Activated CD4-positive, alpha-beta T cell treated with anti-CD3 and anti-CD28 coated beads for 4 hours (primary cell): ENCODE data around the gene HJV.
A peak's percentile ranks its signal among the peaks of the same experiment; 100 is the strongest.

ENCODE experiments used
- DNase-seq, 2 donors: peaks; one replicate each; pipeline ENCODE4 v3.0.0-alpha.2; 2020

Gene HJV

GRCh38 chr1:146021050-146021445 lies 487 bp downstream of the HJV start:
- DNase-seq = no peak

GRCh38 chr1:146020058-146021049 lies 1.2 kb downstream of the HJV start:
- DNase-seq = no peak

- DNase-seq = no peak
Measured at GRCh38 chr1:146019231-146020057, 2.1 kb downstream of the HJV start.

- no peak for DNase-seq
Measured at GRCh38 chr1:146016891-146017290, 4.6 kb downstream of the HJV start.

- no peak for DNase-seq
Measured at GRCh38 chr1:146013559-146013922, 8.0 kb downstream of the HJV start.

GRCh38 chr1:146012703-146013558 lies 8.6 kb downstream of the HJV start:
- peak; percentile 51 to 68 for DNase-seq

GRCh38 chr1:146010126-146010738 lies 11.3 kb downstream of the HJV start:
- no peak for DNase-seq

GRCh38 chr1:146007489-146008133 lies 13.9 kb downstream of the HJV start:
- no peak for DNase-seq

- no peak for DNase-seq
Measured at GRCh38 chr1:146001709-146002108, 19.8 kb downstream of the HJV start.

- DNase-seq = no peak
Measured at GRCh38 chr1:145999321-146000024, 22.1 kb downstream of the HJV start.

GRCh38 chr1:145997718-145998023 lies 23.9 kb downstream of the HJV start:
- no peak for DNase-seq

GRCh38 chr1:145997016-145997717 lies 24.4 kb downstream of the HJV start:
- peak; percentile 45 to 53 for DNase-seq

- DNase-seq = peak; percentile 81 to 86
Measured at GRCh38 chr1:145996433-145997015, 25.0 kb downstream of the HJV start, which contains the start of gene TXNIP. TSS of gene TXNIP (minus strand) at chr1:145996579. CDS start at chr1:145996266, 313 bp downstream.

GRCh38 chr1:145995964-145996432 lies 25.5 kb downstream of the HJV start:
- no peak for DNase-seq

GRCh38 chr1:145995148-145995881 lies 26.2 kb downstream of the HJV start:
- DNase-seq = no peak

- peak in 1 of 2 donors; percentile 44 for DNase-seq
Measured at GRCh38 chr1:145994391-145995120, 27.0 kb downstream of the HJV start.

- DNase-seq = no peak
Measured at GRCh38 chr1:145993618-145994390, 27.7 kb downstream of the HJV start.
